Mucosa of stomach (tissue), 1 donor: ENCODE results near the gene RYR2.

Source experiments
- H3K27me3 ChIP-seq: one replicate; pipeline ENCODE4 v1.7.0; 2013; ENCODE audit warnings: mild to moderate bottlenecking, low read length; ENCODE audit not compliant: control insufficient read depth, insufficient read depth
- H3K36me3 ChIP-seq: one replicate; pipeline ENCODE4 v1.7.0; 2013; ENCODE audit warnings: low read length; ENCODE audit not compliant: control insufficient read depth, insufficient read depth
- H3K4me1 ChIP-seq: one replicate; pipeline ENCODE4 v1.7.0; 2013; ENCODE audit warnings: mild to moderate bottlenecking, low read length; ENCODE audit not compliant: control insufficient read depth, insufficient read depth
- H3K4me3 ChIP-seq: one replicate; pipeline ENCODE4 v1.7.0; 2013; ENCODE audit warnings: low read length
- H3K9ac ChIP-seq: one replicate; pipeline ENCODE4 v1.7.0; 2013; ENCODE audit warnings: mild to moderate bottlenecking, low read length, moderate library complexity
- H3K9me3 ChIP-seq: one replicate; pipeline ENCODE4 v1.7.0; 2013; ENCODE audit warnings: mild to moderate bottlenecking, low read length, moderate library complexity; ENCODE audit not compliant: control insufficient read depth
- donor health status: Pancreatic carcinoma.

RYR2 gene

DNA sequence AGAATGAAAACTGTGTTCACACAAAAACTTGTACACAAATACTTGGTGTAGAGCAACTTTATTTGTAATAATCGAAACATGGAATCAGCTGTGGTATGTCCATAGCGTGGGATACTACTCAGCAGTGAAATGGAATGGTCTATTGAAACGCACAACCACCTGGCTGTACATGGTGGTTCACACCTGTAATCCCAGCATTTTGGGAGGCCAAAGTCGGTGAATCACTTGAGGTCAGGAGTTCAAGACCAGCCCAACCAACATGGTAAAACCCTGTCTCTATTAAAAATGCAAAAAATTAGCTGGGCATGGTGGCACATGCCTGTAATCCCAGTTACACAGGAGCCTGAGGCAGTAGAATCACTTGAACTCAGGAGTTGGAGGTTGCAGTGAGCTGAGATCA lies 356.8 kb downstream of the RYR2 start:
- Histone ChIP-seq H3K9me3 (no peaks in the 10 kb centered on the region), H3K4me3 (no peak overlapping the region), H3K27me3 (no peaks in the 10 kb centered on the region), H3K9ac (no peak overlapping the region), H3K4me1 (no peaks in the 10 kb centered on the region), H3K36me3 (no peaks in the 10 kb centered on the region)

DNA sequence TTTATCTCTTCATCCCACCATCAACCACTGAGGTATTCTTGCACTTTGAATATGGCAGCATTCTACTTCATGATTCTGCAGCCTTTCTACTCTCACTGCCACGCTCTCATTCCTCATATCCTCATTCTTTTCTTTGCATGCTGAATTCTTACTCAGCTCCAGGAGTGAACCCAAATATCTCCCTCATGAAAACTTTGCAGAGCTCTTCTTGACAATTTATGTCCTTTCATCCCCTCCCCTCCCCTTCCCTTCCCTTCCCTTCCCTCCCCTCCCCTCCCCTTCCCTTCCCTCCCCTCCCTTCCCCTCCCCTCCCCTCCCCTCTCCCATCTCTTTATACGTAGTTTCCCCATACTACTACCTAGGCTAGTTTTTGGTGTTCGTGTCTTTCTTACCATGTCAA lies 363.9 kb downstream of the RYR2 start:
- H3K9ac ChIP-seq, result no peak overlapping the region
- no peaks in the 10 kb centered on the region for H3K9me3 ChIP-seq
- H3K27me3 ChIP-seq, result no peaks in the 10 kb centered on the region
- H3K36me3 ChIP-seq, result no peaks in the 10 kb centered on the region
- H3K4me1 ChIP-seq, result no peaks in the 10 kb centered on the region
- no peak overlapping the region for H3K4me3 ChIP-seq

DNA sequence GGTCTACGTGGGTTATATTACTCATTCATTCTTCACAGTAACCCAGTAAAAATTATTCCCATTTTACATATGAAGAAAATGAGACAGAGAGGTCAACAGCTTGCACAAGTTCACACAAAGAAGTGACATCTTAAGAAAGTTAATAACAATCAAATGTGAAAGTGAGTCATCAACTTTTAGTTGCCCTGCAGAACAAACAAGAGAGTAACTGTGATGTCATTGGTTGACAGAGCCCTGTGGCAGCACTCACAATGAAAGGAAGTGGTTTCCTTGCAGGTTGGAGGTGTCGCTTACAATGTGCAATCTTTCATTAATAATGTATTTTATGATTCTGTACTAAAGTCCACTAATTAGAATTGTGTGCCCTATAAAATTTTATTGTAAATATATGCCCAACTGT lies 369.6 kb downstream of the RYR2 start:
- Histone ChIP-seq H3K9me3 (no peaks in the 10 kb centered on the region), H3K4me3 (no peak overlapping the region), H3K27me3 (no peaks in the 10 kb centered on the region), H3K4me1 (no peaks in the 10 kb centered on the region), H3K9ac (no peak overlapping the region), H3K36me3 (no peaks in the 10 kb centered on the region)

DNA sequence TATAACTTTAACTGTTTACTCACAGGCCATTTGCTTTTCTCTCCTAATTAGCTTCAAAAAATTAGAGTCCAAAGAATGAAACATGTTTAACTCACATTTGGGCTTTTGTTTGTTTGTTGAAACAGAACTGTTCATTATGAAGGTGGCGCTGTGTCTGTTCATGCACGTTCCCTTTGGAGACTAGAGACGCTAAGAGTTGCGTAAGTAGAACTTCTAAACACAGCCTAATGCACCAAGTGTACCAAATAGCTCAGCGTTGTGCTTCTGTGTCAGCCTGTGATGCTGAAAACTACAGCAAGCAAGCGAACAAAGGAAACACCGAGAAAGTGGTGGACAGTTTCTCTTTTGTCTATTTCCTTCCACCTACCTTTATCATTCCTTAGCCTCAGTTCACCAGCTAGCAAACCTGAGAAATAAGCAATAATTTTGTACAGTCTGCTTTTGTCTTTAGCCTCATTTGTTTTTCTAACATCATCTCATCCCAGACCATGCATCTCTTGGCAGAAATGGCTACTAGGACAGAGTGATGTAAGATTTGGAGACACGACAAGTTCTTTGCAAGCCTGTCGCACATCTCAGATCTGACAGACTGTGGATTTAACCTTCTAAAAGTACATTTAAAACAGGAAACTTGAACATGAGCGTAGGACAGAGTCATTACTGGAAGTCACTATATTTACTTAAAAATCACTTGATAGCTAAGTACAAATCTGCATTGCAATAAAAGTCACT lies 375.1 kb downstream of the RYR2 start:
- Histone ChIP-seq H3K9ac (no peak overlapping the region), H3K4me1 (no peaks in the 10 kb centered on the region), H3K36me3 (no peaks in the 10 kb centered on the region), H3K27me3 (no peaks in the 10 kb centered on the region), H3K9me3 (no peaks in the 10 kb centered on the region), H3K4me3 (no peak overlapping the region)

DNA sequence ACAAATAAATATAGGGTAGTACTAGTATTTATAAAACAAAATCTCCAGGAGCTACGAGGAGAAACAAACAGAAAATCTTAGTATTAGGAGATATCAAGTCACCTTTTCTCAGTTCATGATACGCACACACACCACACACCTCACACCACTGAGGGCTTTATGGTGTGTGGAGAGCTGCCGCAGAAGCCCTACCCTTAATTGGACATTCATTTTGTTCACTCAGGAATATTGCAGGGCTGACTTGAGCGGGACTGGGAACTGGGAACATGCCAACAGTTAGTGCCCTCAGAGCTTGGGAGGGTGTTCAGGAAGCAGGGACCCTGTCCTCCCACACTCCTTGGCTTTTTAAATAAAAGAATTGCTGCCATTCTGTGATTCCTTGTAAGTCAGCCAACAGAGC lies 386.8 kb downstream of the RYR2 start:
- Histone ChIP-seq H3K4me1 (no peaks in the 10 kb centered on the region), H3K9me3 (no peaks in the 10 kb centered on the region), H3K36me3 (no peaks in the 10 kb centered on the region), H3K27me3 (no peaks in the 10 kb centered on the region), H3K9ac (no peak overlapping the region), H3K4me3 (no peak overlapping the region)

DNA sequence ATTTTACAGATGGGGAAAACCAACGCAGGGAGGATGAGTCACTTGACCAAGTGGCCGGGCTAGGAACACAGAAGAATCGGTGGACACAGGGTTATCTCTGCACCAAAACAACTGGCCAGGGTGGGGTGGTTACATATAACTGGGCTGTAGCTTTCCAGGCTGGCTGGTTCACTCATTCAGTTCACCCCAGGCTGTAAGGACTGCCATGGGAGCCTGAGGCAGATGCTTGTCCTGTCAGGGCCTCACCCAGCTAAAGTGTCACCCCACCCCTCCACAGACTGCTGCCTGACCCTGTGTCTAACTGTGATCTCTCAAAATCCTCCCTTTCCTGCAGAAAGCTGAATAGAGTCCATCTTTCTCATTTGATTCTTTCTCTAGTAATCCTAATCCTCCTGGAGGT lies 387.3 kb downstream of the RYR2 start:
- Histone ChIP-seq H3K9ac (no peak overlapping the region), H3K4me1 (no peaks in the 10 kb centered on the region)

DNA sequence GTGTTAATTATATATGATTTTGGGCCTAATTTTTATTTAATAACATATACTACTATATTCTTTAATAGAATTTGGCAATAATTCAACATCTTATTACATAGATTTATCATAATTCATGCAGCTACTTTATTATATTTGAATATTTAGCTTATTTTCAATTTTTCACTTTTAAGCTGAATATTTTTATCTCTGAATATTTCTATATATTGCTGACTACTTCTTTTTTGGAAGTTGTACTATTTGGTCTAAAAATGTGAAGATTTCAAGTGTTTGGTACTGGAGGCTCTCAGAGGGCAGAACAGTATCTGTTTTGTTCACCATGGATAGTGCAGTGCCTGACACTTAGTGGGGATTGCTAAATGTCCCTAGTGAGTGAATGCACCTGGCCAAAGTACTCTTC lies 389.5 kb downstream of the RYR2 start:
- no peaks in the 10 kb centered on the region for H3K4me1 ChIP-seq
- no peaks in the 10 kb centered on the region for H3K36me3 ChIP-seq
- no peak overlapping the region for H3K9ac ChIP-seq
- H3K9me3 ChIP-seq, result no peaks in the 10 kb centered on the region
- no peaks in the 10 kb centered on the region for H3K27me3 ChIP-seq
- no peak overlapping the region for H3K4me3 ChIP-seq

More for the DNA sequence above, 387.3 kb downstream of the RYR2 start:
- H3K27me3 ChIP-seq, result no peaks in the 10 kb centered on the region
- no peaks in the 10 kb centered on the region for H3K9me3 ChIP-seq
- no peaks in the 10 kb centered on the region for H3K36me3 ChIP-seq
- H3K4me3 ChIP-seq, result no peak overlapping the region

DNA sequence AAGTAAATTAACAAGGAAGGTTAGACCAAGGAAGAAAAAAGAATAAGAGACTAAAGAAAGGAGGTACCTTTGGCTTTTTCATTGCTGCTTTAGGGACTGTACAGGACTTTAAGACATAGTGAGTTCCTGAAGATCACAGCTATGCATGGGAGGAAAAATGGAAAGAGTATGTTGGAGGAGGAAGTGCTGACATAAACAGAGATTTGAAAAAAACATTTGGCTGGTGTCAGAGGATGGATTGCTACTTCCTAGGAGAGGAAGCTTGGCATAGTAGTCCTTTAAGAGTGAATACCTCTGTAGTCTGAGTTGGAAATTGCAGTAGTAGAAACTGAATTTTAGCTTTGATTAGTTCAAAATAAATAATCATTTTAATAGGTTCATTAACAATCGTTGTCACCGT lies 398.4 kb downstream of the RYR2 start:
- Histone ChIP-seq H3K36me3 (no peaks in the 10 kb centered on the region), H3K9ac (no peak overlapping the region), H3K9me3 (no peaks in the 10 kb centered on the region), H3K4me1 (no peaks in the 10 kb centered on the region), H3K4me3 (no peak overlapping the region), H3K27me3 (no peaks in the 10 kb centered on the region)

DNA sequence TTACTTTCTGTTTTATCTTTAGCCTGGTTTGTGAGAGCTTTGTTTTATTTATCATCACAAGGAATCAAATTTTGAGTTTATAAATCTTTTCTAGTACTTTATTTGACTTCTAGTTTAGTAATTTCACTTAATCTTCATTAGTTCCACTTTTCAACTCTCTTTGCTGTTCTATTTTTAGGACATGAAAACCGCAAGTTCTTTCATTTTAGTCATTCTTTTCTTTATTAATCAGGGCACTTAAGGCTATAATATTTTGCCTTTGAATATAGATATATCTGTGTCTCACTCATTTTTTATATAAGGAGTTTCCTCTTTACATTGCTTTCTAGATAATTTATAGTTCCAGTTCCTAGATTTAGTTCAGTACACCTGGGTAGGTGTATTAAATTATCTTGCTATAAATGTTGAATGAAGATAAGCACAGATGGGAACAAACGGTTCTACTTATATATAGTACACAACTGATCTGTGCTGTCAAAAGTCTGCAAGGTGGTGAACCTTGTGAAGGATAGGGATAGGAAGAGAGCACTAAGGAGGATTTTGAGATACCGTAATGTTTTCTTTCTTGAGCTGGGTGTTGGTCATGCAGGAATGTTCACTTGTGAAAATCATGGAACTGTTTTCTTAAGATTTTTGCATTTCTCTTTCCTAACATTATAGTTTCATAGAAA lies 402.3 kb downstream of the RYR2 start:
- H3K9me3 ChIP-seq, result no peaks in the 10 kb centered on the region
- H3K4me3 ChIP-seq, result no peak overlapping the region
- H3K4me1 ChIP-seq, result no peaks in the 10 kb centered on the region
- H3K9ac ChIP-seq, result no peak overlapping the region
- H3K36me3 ChIP-seq, result no peaks in the 10 kb centered on the region
- H3K27me3 ChIP-seq, result no peaks in the 10 kb centered on the region

DNA sequence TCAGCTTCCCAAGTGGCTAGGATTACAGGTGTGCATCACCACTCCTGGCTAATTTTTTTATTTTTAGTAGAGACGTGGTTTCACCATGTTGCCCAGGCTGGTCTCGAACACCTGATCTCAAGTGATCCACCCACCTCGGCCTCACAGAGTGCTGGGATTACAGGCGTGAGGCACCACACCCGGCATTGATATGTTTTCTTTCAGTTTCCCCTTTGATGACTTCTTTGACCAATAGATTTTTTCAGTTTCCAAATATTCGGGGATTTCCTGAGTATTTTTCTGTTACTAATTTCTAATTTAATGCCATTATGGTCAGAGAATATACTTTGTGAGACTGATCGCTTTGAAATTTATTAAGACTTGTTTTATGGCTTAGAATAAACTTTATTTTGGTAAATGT lies 406.1 kb downstream of the RYR2 start:
- Histone ChIP-seq H3K9ac (no peak overlapping the region), H3K9me3 (no peaks in the 10 kb centered on the region), H3K4me1 (no peaks in the 10 kb centered on the region), H3K36me3 (no peaks in the 10 kb centered on the region), H3K4me3 (no peak overlapping the region), H3K27me3 (no peaks in the 10 kb centered on the region)

DNA sequence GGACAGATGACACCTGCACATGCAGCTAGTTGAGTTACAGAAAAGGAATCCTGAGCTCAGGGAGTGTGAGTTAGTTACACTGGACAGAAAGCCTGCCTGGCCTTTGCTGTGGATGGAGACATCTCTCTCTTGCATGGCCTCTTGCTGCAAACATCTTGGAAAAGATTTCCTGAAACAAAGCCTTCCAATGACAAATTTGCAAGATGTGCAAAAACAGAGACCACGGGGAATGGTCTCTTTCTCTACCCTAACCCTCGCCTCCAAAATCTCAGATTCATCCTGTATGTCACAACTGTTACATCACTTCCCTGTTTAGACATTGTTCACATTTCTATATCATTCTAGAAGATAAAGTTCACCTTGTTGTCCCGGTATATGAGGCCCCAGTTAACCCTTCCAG lies 415.6 kb downstream of the RYR2 start:
- H3K27me3 ChIP-seq, result no peaks in the 10 kb centered on the region
- no peak overlapping the region for H3K9ac ChIP-seq
- H3K36me3 ChIP-seq, result no peaks in the 10 kb centered on the region
- no peaks in the 10 kb centered on the region for H3K9me3 ChIP-seq
- no peak overlapping the region for H3K4me3 ChIP-seq
- H3K4me1 ChIP-seq, result no peaks in the 10 kb centered on the region

DNA sequence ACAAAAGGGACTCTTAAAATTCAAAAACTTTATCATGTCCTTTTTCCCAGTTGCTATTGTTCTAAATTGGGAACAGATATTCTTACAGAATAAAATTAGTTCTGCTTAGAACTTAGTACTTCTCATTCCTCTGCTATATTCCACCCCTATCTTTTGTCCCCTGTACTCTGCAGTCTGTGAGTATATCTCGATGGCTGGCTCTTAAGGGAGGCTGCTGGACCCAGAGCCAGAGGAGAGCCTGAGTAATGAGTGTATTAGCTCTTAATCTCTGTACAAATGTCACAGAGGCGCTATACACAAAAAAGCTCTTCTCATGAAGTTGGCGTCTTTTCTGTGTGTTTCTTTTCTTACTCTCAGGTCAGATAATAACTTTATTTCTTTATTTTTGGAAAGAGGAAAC lies 425.3 kb downstream of the RYR2 start:
- no peaks in the 10 kb centered on the region for H3K4me1 ChIP-seq
- no peaks in the 10 kb centered on the region for H3K27me3 ChIP-seq
- no peaks in the 10 kb centered on the region for H3K9me3 ChIP-seq
- H3K36me3 ChIP-seq, result no peaks in the 10 kb centered on the region
- H3K4me3 ChIP-seq, result no peak overlapping the region
- H3K9ac ChIP-seq, result no peak overlapping the region
